ENCODE data around the gene GHR. TPM values are rescaled to one million over a fixed set of nuclear protein-coding genes. Genes with fewer than 3 reads are reported as not detected.
A peak's percentile ranks its signal among the peaks of the same experiment; 100 is the strongest.

GHR gene
- total RNA-seq, 4 donors from 2014 or later: 1.8 to 12.4 (median 3.7) TPM

DNA sequence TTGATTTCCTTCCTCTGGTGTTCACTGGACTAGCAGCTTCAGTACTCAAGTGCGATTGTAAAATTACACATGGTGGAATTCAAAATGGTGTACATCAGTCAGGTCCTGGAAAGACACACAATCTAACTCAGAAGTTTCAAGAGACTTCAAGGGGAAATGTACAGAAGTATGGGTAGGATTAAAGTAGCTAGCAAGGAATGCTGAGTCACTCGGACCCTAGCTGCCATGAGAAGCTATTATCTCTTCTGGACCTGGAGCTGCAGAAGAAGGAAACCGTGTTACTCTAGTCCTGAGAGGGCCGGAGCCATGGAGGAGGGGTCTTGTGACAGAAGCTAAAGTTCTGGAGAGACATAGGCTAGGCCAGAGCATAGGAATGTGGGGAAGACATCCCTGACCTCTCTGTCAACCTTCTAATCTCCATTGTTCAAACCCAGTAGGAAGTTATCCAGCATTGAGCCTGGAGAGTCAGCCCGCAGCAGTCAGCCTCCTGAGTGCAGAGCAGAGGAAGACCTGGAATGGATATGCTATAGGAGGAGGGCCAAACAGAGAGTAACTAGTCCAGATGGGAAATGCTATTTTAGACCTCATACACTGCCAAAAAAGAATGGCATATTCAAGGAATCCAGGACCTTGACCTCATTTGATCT lies 84.3 kb downstream of the GHR start:
- Histone ChIP-seq H3K4me1 (no peaks in the 10 kb centered on the region), H3K27me3 (no peaks in the 10 kb centered on the region), H3K4me3 (no peak overlapping the region), H3K9me3 (no peaks in the 10 kb centered on the region), H3K27ac (no peak overlapping the region), H3K36me3 (no peaks in the 10 kb centered on the region)
- DNase-seq: no peak
- no peak for TF ChIP-seq POLR2A (IDR thresholded peaks at IDR 0.05)
- TF ChIP-seq, protein P1, sequence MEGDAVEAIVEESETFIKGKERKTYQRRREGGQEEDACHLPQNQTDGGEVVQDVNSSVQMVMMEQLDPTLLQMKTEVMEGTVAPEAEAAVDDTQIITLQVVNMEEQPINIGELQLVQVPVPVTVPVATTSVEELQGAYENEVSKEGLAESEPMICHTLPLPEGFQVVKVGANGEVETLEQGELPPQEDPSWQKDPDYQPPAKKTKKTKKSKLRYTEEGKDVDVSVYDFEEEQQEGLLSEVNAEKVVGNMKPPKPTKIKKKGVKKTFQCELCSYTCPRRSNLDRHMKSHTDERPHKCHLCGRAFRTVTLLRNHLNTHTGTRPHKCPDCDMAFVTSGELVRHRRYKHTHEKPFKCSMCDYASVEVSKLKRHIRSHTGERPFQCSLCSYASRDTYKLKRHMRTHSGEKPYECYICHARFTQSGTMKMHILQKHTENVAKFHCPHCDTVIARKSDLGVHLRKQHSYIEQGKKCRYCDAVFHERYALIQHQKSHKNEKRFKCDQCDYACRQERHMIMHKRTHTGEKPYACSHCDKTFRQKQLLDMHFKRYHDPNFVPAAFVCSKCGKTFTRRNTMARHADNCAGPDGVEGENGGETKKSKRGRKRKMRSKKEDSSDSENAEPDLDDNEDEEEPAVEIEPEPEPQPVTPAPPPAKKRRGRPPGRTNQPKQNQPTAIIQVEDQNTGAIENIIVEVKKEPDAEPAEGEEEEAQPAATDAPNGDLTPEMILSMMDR (IDR thresholded peaks at IDR 0.05): no peak

DNA sequence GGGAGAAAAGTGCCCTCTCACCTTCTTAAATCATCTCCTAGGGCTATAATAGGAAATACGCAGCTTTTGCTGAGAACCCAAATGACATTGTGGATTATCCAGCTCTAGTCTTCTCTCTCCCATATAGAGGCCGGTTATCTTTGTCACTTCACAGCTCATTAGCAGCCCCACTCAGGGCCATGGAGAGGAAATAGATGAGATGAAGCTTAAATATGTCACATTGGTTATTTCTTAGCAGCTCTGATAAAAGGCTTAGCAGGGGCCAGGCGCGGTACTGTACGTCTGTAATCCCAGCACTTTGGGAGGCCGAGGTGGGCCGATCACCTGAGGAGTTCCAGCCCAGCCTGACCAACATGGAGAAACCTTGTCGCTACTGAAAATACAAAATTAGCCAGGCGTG lies 90.0 kb downstream of the GHR start:
- TF ChIP-seq POLR2A (IDR thresholded peaks at IDR 0.05): no peak
- TF ChIP-seq, protein P1 (IDR thresholded peaks at IDR 0.05): no peak
- Histone ChIP-seq H3K27me3 (no peaks in the 10 kb centered on the region), H3K4me1 (no peaks in the 10 kb centered on the region), H3K27ac (no peak overlapping the region), H3K9me3 (no peaks in the 10 kb centered on the region), H3K4me3 (no peak overlapping the region), H3K36me3 (no peaks in the 10 kb centered on the region)
- DNase-seq: no peak

DNA sequence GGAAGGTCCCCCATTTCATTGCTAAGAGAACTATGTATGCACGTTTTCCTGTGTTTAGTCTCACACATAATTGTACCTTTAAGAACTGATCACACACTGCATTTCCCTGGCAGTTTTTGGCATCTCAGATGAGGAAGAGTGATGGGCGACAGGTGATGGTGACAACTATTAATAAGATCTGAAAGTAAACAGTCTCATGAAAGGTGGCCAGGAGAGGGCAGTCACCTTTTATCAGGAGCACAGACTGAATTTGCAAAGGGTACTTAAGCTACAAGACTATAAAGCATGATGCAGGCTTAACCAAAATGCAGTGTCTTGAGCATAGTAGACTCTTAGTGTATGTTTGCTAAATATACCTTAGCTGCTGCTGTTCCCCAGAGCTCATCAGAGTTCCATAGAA lies 91.5 kb downstream of the GHR start:
- Histone ChIP-seq H3K4me3 (no peak overlapping the region), H3K4me1 (no peaks in the 10 kb centered on the region), H3K36me3 (no peaks in the 10 kb centered on the region), H3K9me3 (no peaks in the 10 kb centered on the region), H3K27ac (no peak overlapping the region), H3K27me3 (no peaks in the 10 kb centered on the region)
- TF ChIP-seq POLR2A (IDR thresholded peaks at IDR 0.05): no peak
- TF ChIP-seq, protein P1 (IDR thresholded peaks at IDR 0.05): peak in 1 of 6 experiments; percentile 18
- DNase-seq: no peak

DNA sequence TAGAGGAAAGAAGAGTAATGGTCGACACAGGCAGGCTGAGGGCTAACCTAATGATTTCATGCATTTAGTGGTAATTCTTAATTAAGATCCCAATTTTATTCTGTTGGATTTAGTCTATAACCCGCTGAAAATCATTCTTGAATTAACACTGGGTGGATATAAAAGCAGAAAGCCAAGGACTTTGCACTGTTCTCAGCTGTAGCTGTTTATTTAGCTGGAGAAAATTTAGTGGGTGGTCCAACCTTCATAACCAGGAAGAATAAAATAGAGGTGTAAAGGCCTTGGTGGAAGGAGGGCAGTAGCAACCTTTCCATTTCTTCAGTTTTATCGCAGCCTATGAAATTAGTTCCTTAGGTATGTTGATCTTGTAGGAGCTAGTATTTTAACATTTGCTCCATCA lies 92.3 kb downstream of the GHR start:
- no peak for DNase-seq
- Histone ChIP-seq H3K4me1 (no peaks in the 10 kb centered on the region), H3K9me3 (no peaks in the 10 kb centered on the region), H3K27me3 (no peaks in the 10 kb centered on the region), H3K36me3 (no peaks in the 10 kb centered on the region), H3K4me3 (no peak overlapping the region), H3K27ac (no peak overlapping the region)
- TF ChIP-seq, protein P1 (IDR thresholded peaks at IDR 0.05): no peak
- no peak for TF ChIP-seq POLR2A (IDR thresholded peaks at IDR 0.05)

DNA sequence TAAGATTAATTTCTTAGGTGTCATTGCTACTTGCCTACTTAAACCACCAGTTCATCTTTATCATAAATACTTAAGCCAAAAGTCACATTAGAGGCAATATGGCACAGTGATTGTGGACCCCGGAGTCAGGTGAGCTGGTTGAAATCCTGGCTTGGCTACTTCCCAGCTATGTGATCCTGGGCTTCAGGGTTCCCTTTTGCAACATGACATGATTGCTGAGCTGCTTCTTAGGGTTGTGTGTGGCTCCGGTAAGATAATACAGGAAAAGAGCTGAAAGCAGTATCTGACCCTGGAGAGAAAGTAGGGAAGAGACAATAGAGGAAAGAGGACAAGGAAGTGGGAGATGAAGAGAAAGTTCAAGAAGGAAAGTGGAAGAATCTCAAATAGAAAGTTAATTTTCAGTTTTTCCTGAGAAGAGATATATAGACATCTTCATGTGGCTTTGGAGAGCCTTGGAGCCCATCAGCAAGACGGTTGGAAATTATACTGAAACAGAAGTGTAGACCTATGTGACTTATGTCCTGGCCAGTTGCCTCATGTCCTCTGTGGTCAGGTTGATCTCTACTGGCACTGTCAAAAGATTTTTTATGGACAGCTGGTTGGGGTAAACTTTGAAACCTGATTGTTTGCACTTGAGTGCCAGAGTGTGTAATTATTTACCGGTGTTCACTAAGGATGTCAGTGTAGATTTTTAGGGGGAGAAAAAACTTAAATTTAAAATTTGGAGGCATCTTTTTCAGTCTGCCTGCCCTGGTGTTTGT lies 93.2 kb downstream of the GHR start:
- TF ChIP-seq POLR2A (IDR thresholded peaks at IDR 0.05): no peak
- H3K9me3 ChIP-seq: no peaks in the 10 kb centered on the region
- no peaks in the 10 kb centered on the region for H3K36me3 ChIP-seq
- no peak overlapping the region for H3K27ac ChIP-seq
- no peaks in the 10 kb centered on the region for H3K4me1 ChIP-seq
- H3K27me3 ChIP-seq: no peaks in the 10 kb centered on the region
- DNase-seq: no peak
- H3K4me3 ChIP-seq: no peak overlapping the region

DNA sequence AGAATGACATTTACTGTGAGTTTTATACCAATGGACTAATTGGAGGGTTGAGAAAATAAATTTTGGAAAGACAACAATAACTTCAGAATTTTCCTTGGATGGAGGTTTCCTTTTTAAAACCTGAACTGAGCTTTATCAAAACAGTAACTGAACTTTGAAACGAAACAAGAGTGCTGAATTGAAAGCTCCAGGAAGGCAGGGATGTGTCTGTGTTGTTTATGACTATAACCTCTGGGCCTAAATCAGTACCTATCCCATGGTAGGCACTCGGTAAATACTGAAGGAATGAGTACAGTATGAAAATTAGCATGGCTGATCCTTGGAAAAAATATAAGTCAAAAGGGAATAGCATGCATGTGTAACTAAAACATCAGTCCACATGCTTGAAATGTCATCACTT lies 93.9 kb downstream of the GHR start:
- no peak for DNase-seq
- H3K27ac ChIP-seq: no peak overlapping the region
- H3K27me3 ChIP-seq: no peaks in the 10 kb centered on the region
- no peaks in the 10 kb centered on the region for H3K9me3 ChIP-seq
- TF ChIP-seq, protein P1 (IDR thresholded peaks at IDR 0.05): no peak
- no peak for TF ChIP-seq POLR2A (IDR thresholded peaks at IDR 0.05)
- H3K4me1 ChIP-seq: no peaks in the 10 kb centered on the region
- no peak overlapping the region for H3K4me3 ChIP-seq
- H3K36me3 ChIP-seq: no peaks in the 10 kb centered on the region
